ENCODE results near the gene ALG5.

GRCh38 chr13:36998624-36999041 lies 507 bp downstream of the ALG5 start:
- TF ChIP-seq CSDC2 (CRISPR knock-in tag; IDR thresholded peaks at IDR 0.05) = no peak
- no peak for TF ChIP-seq ESRRG (CRISPR knock-in tag; IDR thresholded peaks at IDR 0.05)
- no peak for TF ChIP-seq PATZ1 (CRISPR knock-in tag; IDR thresholded peaks at IDR 0.05; ENCODE audit: borderline replicate concordance)
- no peak for TF ChIP-seq POU6F1 (CRISPR knock-in tag; IDR thresholded peaks at IDR 0.05; ENCODE audit: borderline replicate concordance, low read depth)
- TF ChIP-seq PPARA (CRISPR knock-in tag; IDR thresholded peaks at IDR 0.05; ENCODE audit: borderline replicate concordance) = no peak
- TF ChIP-seq RARB (CRISPR knock-in tag; IDR thresholded peaks at IDR 0.05) = no peak

All from SK-N-SH treated with all-trans-retinoic acid at 6 μM for 48 hours (cell line).